ENCODE measurements around the gene COG4. TPM values are rescaled to one million over a fixed set of nuclear protein-coding genes. Genes with fewer than 3 reads are reported as not detected.

The COG4 gene
- total RNA-seq, 1 experiment from 2014 or later, result 54.2 TPM

GRCh38 chr16:70510216-70510615, 13.1 kb downstream of the COG4 start:
- Histone ChIP-seq H3K9ac (ENCODE audit: low read length) (no peak overlapping the region), H4K20me1 (ENCODE audit: insufficient read depth) (no peaks in the 10 kb centered on the region), H3K4me3 (replicated peaks in 1 of 2; ENCODE audit: low read depth in 1 of 2, low read length in 2 of 2) (no peak overlapping the region), H3K4me1 (ENCODE audit: control insufficient read depth in 1 of 2, insufficient read depth in 2 of 2, low read length in 2 of 2) (no peaks in the 10 kb centered on the region), H3K9me3 (ENCODE audit: control insufficient read depth in 1 of 2, insufficient read depth in 1 of 2, low read depth in 1 of 2, low read length in 2 of 2) (no peaks in the 10 kb centered on the region), H3K79me2 (ENCODE audit: insufficient read depth, low read length) (no peaks in the 10 kb centered on the region), H3K36me3 (ENCODE audit: control insufficient read depth in 1 of 2, insufficient read depth in 2 of 2, low read length in 2 of 2) (peaks cover 28 to 30% of the 10 kb centered on the region in 2 experiments; a peak in 3 of 4 replicates), H3K9me2 (ENCODE audit: insufficient read depth) (no peaks in the 10 kb centered on the region), H3K27me3 (ENCODE audit: insufficient read depth, low read length) (no peaks in the 10 kb centered on the region), H2AFZ (ENCODE audit: low read depth, low read length, poor library complexity, severe bottlenecking) (no peak overlapping the region), H3K27ac (ENCODE audit: low read depth, low read length) (no peak overlapping the region), H3K4me2 (ENCODE audit: low read length) (no peak overlapping the region)
- ATAC-seq, result no peak
- POLR2A ChIA-PET, result no interaction called here
- no peak for TF ChIP-seq SRF (IDR thresholded peaks at IDR 0.05; ENCODE audit: low read depth)
- no peak for TF ChIP-seq POLR2AphosphoS5 (IDR thresholded peaks at IDR 0.05; ENCODE audit: low read depth, low read length)
- TF ChIP-seq CTCF (IDR thresholded peaks at IDR 0.05 in 2 of 3, conservative IDR thresholded peaks at IDR 0.05 in 1 of 3; ENCODE audit: borderline replicate concordance in 1 of 3, insufficient read depth in 1 of 3, low read depth in 2 of 3, low read length in 2 of 3), result no peak
- TF ChIP-seq MAX (IDR thresholded peaks at IDR 0.05), result no peak
- TF ChIP-seq POLR2A (IDR thresholded peaks at IDR 0.05; ENCODE audit: borderline replicate concordance, extremely low read depth, insufficient read depth, insufficient read length), result no peak
- TF ChIP-seq CEBPB (IDR thresholded peaks at IDR 0.05; ENCODE audit: low read depth), result no peak
- DNase-seq (ENCODE audit: low read depth, low spot score), result no peak
- RAD21 ChIA-PET (ENCODE audit: low non-redundant PET in 1 of 2, low total read pairs in 2 of 2, uncharacterized antibody in 2 of 2, unreplicated experiment in 2 of 2), result no interaction called here
- no TSS peak for BruUV-seq (replicated peaks)
- intact Hi-C loops (cut with micrococcal nuclease), result no loop called here
- CTCF ChIA-PET, result no interaction called here

- POLR2A ChIA-PET, result no interaction called here
- no peaks in the 10 kb centered on the region for H3K9me3 ChIP-seq (ENCODE audit: control insufficient read depth in 1 of 2, insufficient read depth in 1 of 2, low read depth in 1 of 2, low read length in 2 of 2)
- TSS peak; percentile 33 for BruUV-seq (replicated peaks)
- CTCF ChIA-PET, result interaction anchor here (1.0 kb wide), 1 partner anchor 128 kb away, joined by 3 read pairs; no protein-coding TSS in a partner anchor
- DNase-seq (ENCODE audit: low read depth, low spot score) (no peak), ATAC-seq (no peak)
- H4K20me1 ChIP-seq (ENCODE audit: insufficient read depth), result no peaks in the 10 kb centered on the region
- no peaks in the 10 kb centered on the region for H3K79me2 ChIP-seq (ENCODE audit: insufficient read depth, low read length)
- TF ChIP-seq FOSL1 (IDR thresholded peaks at IDR 0.05; ENCODE audit: low read depth) (0 out of 2 replicates have a peak, but pooled peaks have one; percentile 13), EZH2 (IDR thresholded peaks at IDR 0.05) (no peak), CTCF (IDR thresholded peaks at IDR 0.05 in 2 of 3, conservative IDR thresholded peaks at IDR 0.05 in 1 of 3; ENCODE audit: borderline replicate concordance in 1 of 3, insufficient read depth in 1 of 3, low read depth in 2 of 3, low read length in 2 of 3) (peak in 2 of 3 experiments; percentile 15 to 27; a peak in 1 of 6 replicates), RAD21 (IDR thresholded peaks at IDR 0.05; ENCODE audit: low read depth) (peak; percentile 41)
- H3K9ac ChIP-seq (ENCODE audit: low read length), result no peak overlapping the region
- no peaks in the 10 kb centered on the region for H3K27me3 ChIP-seq (ENCODE audit: insufficient read depth, low read length)
- no peaks in the 10 kb centered on the region for H3K4me1 ChIP-seq (ENCODE audit: control insufficient read depth in 1 of 2, insufficient read depth in 2 of 2, low read length in 2 of 2)
- intact Hi-C loops (cut with micrococcal nuclease), result no loop called here
- no peak overlapping the region for H3K4me2 ChIP-seq (ENCODE audit: low read length)
- RAD21 ChIA-PET (ENCODE audit: low non-redundant PET in 1 of 2, low total read pairs in 2 of 2, uncharacterized antibody in 2 of 2, unreplicated experiment in 2 of 2), result no interaction called here
- H3K36me3 ChIP-seq (ENCODE audit: control insufficient read depth in 1 of 2, insufficient read depth in 2 of 2, low read length in 2 of 2), result peaks cover 23 to 28% of the 10 kb centered on the region in 2 experiments; a peak in 3 of 4 replicates
- no peaks in the 10 kb centered on the region for H3K9me2 ChIP-seq (ENCODE audit: insufficient read depth)
- H2AFZ ChIP-seq (ENCODE audit: low read depth, low read length, poor library complexity, severe bottlenecking), result no peak overlapping the region
- no peak overlapping the region for H3K4me3 ChIP-seq (replicated peaks in 1 of 2; ENCODE audit: low read depth in 1 of 2, low read length in 2 of 2)
- H3K27ac ChIP-seq (ENCODE audit: low read depth, low read length), result no peak overlapping the region
Observed at GRCh38 chr16:70508752-70509151, 14.6 kb downstream of the COG4 start.
